NK-92 treated with Interleukin-12 subunit alpha and Interleukin-12 subunit beta, amount 100 ng/mL, for 24 hours (cell line): ENCODE data around the gene IGFLR1.
A peak's percentile ranks its signal among the peaks of the same experiment; 100 is the strongest.

ENCODE experiments used
- DNase-seq: peaks from one replicate; lab custom pipeline; 2025; lab: John Stamatoyannopoulos, UW

Gene IGFLR1, protein sequence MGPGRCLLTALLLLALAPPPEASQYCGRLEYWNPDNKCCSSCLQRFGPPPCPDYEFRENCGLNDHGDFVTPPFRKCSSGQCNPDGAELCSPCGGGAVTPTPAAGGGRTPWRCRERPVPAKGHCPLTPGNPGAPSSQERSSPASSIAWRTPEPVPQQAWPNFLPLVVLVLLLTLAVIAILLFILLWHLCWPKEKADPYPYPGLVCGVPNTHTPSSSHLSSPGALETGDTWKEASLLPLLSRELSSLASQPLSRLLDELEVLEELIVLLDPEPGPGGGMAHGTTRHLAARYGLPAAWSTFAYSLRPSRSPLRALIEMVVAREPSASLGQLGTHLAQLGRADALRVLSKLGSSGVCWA

DNA sequence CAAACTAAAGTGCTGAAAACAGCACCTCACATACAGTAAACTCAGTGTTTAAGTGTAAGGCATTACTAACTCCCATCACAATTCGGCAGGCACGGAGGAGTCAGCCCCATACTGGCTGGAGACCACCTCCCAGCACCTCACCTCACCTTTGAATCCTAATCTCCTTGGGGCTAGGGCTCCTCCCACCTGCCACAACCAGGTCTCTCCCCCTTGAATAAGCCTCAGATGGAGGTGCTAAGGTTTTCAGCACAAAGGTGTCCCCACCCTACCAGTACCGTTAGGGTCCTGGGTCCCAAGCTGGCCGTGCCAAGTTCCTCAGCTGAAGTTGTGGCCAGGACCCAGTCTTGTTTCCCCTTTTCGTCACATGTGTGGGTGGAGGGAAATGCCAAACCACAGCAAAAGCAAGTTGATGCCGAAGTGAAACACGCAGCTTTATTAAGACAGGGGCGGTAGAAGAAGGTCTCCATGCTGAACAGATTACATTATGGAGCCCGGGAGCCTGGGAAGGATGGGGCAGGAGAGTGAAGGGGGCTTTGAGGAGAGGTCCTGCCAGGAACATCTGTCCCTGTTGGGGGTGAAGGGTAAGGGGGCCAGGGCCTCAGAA lies at the start of gene IGFLR1:
TSS of gene IGFLR1 (minus strand) at position 332 of the 604 bp plus-strand sequence. CDS start 1,272 bp downstream, outside the sequence.
- no peak for DNase-seq

DNA sequence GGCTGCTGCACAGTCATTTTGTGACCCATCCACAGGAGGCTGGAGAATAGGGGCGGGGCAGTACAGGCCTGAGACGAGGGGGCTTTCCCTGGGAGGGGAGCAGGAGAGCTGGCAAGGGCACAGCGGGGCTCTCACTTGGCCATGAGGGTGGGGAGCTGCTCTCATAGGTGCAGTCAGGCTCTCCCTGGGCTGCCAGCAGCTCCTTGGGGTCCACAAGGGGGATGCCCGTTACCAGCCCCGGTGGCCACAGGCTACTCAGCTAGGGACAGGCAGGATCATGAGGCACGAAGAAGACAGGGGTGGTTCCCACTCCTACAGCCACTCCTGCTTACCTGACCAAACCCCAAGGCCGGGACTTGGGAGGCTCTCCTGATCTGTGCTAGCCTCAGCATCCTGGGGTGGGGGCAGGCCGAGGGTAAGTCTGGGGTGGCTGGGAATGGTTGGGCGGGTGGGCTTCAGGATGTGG lies 49.6 kb upstream of the IGFLR1 start:
- no peak for DNase-seq

DNA sequence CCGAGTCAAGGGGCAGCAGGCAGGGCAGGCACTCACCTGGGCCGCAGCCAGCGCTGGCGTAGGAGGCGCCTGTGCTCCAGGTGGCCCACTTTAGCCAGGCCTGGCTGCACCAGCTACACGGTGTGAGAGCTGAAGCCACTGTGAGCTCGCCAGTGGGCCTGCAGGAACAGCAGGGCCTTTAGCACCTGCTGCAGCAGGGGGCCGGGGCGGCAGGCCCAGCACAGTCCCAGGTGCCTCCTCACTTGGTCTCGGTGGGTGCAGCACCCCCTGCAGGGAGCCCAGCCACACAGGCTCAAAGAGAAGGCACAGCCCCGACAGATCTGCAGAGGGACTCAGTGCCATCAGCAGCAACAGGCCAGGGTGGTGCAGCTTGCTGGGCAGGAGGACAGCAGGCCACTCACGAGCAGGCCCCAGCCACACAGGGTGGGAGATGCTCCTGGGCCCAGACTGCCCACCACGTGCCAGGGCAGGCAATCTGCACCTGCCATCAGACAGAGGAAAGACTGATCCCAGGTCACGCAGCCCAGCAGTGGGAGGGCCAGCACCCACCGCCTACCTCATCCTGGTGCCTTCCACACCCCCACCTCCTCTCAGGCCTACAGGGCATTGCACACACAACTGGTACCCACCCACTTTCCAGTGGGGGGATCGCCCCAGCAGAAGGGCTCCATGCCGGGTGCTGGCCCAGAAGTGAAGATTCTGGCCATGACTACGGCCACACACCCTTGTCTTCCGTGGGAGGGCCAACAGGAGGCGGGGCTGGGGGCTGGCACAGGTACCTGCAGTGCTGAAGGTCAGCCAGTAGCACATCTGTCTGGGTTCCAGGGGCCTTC lies 48.9 kb upstream of the IGFLR1 start:
- DNase-seq = no peak

DNA sequence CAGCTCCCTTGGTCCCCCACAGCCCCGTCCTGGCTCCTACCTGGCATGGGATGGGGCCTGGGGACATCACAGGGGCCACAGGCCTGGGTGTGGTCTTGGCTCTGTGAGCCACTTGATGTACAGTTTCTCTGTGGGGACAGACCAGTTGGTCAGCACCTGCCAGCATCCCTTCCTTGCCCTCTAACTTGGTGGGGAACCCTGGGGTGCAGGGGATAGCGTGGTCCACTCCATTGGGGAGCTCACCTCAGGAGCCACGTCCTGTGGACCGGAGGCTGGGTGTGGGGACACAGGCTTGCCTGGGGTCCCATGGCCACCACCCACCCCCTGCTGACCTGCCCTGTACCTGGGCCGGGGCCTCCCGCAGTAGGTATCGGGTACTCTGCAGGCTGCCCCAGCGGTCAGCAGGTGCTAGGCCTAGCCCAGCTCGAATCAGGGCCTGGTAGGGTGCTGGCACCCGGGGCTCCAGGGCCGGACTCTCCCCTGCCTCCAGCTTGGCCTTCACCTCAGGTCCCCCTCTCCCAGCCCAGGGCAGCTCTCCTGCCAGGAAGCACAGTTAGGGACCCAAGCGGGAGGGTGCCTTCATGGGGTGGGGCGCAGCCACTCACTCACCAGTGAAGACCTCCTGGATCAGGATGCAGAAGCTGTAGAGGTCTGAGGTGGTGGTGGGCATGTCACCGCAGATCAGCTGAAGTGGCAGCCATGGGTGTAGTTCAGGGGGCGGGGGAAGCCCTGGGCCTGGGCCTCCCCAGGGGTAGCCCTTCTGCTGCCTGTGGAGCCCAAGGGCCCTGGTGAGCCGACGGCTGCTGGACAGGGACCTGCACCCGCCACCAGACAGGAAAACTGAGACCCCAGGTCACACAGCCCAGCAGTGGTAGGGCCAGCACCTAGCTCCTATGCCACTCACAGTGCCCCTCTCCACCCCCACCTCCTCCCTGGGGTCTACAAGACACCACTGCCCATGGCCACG lies 48.0 kb upstream of the IGFLR1 start:
- DNase-seq = no peak

GRCh38 chr19:35789195-35789977 lies 47.1 kb upstream of the IGFLR1 start:
- no peak for DNase-seq

DNA sequence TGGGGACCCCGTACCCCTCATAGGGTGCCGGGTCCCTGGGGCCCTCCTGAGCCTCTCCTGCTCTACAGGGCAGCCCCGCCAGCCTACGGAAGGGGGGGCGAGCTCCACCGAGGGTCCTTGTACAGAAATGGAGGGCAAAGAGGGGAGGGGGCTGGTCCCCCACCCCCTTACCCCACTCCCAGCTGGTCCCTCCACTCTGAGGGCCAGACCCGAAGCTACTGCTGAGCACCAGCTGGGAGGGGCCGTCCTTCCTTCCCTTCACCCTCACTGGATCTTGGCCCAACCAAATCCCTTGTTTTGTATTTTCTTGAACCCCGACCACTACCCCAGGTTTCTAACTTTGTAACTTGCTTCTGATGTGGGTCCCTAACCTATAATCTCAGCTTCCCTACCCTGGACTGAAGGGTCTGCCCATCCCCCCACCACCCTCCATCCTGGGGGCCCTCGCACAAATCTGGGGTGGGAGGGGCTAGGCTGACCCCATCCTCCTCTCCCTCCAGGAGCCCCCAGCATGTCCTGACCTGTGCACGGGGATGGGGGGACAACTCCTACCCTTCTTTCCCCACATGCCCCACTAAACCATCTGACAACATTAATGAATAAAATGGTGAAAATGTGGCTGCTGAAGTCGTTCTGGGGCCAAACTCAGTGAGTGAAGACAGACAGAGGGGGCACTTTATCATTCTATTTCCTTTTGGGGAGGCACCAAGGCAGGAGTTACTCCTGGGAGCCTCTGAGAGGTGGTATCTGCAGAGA lies 46.1 kb upstream of the IGFLR1 start:
- DNase-seq = no peak

DNA sequence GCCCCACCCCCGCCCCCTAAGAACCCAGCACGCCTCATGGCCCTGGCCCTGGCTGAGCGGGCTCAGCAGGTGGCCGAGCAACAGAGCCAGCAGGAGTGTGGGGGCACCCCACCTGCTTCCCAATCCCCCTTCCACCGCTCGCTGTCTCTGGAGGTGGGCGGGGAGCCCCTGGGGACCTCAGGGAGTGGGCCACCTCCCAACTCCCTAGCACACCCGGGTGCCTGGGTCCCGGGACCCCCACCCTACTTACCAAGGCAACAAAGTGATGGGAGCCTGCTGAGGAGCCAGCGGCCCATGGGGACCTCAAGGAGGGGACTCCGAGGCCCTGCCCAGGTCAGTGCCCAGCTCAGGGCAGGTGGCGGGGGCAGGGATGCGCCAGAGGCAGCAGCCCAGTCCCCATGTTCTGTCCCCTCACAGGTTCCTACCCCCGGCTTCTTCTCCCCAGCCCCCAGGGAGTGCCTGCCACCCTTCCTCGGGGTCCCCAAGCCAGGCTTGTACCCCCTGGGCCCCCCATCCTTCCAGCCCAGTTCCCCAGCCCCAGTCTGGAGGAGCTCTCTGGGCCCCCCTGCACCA lies 45.1 kb upstream of the IGFLR1 start:
- no peak for DNase-seq

DNA sequence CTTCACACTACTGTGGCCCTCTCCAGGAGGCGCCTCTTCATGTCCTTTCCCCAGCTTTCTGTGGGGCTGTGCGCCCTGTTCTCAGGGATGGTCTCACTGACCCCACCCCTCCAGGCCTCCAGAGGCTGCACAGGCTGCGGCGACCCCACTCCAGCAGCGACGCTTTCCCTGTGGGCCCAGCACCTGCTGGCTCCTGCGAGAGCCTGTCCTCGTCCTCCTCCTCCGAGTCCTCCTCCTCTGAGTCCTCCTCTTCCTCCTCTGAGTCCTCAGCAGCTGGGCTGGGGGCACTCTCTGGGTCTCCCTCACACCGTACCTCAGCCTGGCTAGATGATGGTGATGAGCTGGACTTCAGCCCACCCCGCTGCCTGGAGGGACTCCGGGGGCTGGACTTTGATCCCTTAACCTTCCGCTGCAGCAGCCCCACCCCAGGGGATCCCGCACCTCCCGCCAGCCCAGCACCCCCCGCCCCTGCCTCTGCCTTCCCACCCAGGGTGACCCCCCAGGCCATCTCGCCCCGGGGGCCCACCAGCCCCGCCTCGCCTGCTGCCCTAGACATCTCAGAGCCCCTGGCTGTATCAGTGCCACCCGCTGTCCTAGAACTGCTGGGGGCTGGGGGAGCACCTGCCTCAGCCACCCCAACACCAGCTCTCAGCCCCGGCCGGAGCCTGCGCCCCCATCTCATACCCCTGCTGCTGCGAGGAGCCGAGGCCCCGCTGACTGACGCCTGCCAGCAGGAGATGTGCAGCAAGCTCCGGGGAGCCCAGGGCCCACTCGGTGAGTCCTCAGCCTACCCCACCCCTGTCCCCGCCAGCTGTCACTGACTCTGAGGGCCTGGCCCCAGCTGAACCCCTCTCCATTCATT lies 44.3 kb upstream of the IGFLR1 start:
- DNase-seq = no peak

DNA sequence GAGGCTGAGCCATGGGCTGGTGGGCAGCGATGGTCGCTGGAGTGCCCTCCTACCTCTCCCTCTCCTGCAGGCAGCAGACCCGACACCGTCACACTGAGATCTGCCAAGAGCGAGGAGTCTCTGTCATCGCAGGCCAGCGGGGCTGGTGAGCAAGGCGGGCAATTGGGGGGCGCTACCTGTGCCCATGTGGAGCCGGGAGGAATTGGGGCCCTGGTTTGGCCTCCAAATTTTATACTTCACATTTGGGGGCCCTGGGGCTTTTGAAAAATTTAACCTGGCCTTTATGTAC lies 43.0 kb upstream of the IGFLR1 start:
- DNase-seq = no peak

DNA sequence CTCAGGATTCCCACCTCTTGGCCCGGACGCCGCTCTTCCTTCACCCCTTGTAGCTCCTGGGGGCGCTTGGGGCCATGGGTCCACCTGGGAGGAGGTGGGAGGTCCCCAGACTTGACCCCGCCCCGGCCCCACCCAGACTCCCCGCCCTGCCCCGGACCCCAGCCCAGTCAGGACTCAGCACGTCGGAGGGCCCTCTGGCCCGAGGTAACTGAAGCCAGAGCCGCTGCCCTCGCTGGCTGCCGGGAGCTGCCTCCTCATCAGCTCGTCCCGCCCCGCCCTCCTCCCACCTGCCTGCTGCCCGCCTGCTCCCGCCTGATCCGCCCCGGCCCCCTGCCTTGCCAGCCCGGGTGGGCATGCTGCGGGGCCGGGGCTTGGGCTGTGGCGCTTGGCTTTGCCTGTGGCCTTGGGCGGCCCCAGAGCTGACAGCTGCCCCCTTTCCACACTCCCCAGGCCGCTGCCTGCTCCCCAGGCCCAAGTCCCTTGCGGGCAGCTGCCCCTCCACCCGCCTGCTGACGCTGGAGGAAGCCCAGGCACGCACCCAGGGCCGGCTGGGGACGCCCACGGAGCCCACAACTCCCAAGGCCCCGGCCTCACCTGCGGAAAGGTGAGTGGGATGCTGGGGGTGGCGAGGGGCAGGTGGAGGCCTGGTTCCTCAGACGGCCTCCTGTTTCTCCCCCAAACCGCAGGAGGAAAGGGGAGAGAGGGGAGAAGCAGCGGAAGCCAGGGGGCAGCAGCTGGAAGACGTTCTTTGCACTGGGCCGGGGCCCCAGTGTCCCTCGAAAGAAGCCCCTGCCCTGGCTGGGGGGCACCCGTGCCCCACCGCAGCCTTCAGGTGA lies 42.5 kb upstream of the IGFLR1 start:
- no peak for DNase-seq

DNA sequence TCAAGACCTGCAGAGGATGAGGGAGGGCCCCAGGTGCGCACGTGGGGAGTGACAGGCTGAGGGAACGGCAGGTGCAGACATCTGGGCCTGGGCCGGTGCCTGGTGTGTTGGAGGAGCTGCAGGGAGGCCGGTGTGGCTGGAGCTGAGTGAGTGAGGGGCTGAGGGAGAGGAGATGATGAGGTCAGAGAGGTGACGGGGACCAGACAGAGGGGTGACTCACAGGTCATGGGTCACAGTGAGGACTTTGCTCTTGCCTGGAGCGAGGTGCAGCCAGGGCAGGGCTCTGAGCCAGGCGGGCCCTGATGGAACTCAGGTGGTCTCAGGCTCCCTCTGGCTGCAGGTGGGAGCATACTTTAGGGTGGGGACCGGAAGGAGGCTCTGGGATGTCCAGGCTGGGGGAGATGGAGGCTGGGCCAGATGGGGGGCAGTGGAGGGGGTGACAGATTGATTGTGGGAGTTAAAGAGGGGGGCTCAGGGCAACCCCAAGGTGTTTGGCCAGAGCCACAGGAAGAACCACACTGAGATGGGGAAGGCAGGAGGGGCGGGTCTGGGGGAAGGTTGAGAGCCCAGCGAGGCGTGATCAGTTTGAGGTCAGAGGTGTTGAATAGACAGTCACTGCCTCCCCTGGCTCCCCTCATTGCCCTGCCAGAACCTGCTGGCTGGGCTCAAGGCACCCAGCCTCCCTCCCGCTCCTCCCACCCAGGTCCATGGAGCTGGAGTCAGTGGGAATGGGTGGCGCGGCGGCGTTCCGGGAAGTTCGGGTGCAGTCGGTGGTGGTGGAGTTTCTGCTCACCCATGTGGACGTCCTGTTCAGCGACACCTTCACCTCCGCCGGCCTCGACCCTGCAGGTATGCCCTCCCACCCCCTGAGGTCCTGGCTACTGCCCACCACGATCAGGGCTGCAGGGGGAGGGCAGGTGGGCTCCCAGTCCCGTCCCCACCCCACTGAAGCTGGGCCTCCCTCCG lies 41.5 kb upstream of the IGFLR1 start:
- peak; percentile 24 for DNase-seq

GRCh38 chr19:35782589-35782988 lies 40.3 kb upstream of the IGFLR1 start:
- no peak for DNase-seq

GRCh38 chr19:35781650-35782049 lies 39.4 kb upstream of the IGFLR1 start:
- no peak for DNase-seq

DNA sequence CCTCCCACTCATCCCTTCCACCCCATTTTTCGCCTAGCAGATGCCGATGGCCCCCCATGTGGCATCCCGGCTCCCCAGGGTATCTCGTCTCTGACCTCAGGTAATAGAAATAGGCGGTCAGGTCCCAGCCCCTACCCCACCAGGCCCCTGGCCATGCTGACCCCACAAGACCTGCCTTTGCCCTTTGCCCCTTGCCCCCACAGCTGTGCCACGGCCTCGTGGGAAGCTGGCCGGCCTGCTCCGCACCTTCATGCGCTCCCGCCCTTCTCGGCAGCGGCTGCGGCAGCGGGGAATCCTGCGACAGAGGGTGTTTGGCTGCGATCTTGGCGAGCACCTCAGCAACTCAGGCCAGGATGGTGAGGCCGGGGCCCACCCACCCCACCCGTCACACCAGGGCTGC lies 38.5 kb upstream of the IGFLR1 start:
- DNase-seq = no peak

DNA sequence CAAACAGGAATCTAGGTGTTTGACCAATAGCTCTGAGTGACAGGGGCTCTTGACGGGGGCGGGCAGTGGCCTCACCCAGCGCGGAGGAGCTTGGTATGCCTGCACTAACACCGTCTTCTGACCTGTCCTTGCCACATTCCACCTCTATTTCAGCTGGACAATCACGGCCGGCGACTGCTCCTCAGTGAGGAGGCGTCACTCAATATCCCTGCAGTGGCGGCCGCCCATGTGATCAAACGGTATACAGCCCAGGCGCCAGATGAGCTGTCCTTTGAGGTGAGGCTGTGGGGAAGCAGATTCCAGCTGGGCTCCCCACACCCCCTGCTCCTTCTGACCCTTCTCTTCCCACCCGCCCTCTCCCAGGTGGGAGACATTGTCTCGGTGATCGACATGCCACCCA lies 37.8 kb upstream of the IGFLR1 start:
- no peak for DNase-seq

GRCh38 chr19:35779033-35779432 lies 36.8 kb upstream of the IGFLR1 start:
- DNase-seq = no peak

DNA sequence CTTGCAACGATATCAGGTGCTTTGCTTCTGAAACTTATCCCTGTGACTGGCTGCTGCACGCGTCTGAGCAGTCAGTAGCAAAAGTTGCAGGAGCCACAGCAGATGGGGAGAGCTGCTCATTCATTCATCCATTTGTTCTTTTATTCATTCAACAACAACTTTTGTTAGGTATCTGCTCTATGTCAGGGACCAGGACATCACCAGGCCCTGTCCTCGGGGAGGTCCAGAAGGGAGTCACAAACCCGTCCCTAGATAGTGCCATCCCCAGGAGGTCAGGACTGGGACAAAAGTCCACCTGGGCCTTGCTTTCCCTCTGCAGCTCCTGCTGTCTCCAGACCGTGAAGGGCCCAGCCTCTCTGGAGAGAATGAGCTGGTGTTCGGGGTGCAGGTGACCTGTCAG lies 35.7 kb upstream of the IGFLR1 start:
- no peak for DNase-seq
